Muscle of arm (tissue), 12 donors: ENCODE results near the gene ADGRD1. TPM values are rescaled to one million over a fixed set of nuclear protein-coding genes. Genes with fewer than 3 reads are reported as not detected.

Experiments
- DNase-seq: peaks from one replicate; pipeline ENCODE4 v3.0.0-alpha.2; 2013
- polyA plus RNA-seq, 12 donors: library from polyadenylated mRNA; unstranded; fragments of 120-200 nt; gene quantifications; one replicate each; pipeline ENCODE4 v1.2.1, GENCODE V29; 2013; ENCODE audit not compliant: insufficient read length in 12 of 12

ADGRD1 gene
- polyA plus RNA-seq, 12 donors = 5.5 to 37.3 (median 11.8) TPM; not detected in 1

DNA sequence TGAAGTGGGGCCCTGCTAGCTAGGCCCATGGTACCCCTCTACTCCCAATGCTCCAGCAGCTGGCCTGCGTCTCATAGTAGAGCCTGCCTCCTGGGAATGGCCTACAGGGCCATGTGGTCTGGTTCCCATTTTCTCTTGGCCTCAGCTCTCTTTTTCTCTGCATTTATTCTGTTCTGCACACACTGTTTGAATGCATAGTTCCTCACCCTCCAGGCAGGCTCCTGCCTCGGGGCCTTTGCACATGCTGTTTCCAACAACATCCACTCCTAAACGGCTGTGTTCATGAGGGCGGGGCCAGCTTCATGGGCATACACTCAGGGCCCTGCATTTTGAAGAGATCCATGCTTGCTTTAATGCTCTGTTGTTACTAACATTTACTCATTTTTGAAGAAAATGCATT, 204.0 kb downstream of the ADGRD1 start:
- DNase-seq = no peak

DNA sequence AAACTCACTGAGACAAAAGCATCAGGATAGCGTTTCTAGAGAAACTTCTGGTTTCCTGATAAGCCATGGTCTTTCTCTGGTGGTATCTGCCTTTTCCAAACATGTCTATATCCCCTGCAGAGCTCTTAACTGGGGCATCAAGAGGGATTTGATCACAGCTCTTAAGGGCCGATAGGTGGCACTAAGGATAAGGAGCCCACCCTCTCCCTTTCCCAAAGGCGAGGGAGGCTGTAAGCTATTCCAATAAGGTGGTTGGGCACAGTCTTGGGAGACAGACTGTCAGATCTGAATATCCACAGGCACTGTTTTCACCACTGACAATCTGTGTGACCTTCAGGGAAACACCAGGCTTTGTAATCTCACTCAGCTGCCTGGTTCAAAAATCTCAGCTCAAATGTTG, 206.0 kb downstream of the ADGRD1 start:
- DNase-seq = no peak

DNA sequence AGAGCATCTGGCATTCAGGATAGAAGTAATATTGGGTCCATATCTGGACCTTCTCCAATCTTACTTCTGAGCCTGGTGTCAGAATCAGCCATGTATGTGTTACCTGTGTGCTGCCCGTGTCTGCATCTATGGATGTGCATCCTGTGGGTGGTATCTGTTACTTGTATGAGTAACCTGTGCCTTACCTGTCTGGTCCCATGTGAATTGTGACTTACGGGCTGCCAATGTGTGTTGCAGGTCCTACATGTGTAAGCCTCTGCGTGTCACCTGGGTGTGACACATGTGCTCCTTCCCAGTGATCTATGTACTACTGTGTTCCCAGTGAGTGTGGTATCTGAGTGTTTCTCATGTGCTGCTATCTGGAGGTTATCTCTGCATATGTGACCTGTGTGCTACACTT, 208.4 kb downstream of the ADGRD1 start:
- DNase-seq = no peak

DNA sequence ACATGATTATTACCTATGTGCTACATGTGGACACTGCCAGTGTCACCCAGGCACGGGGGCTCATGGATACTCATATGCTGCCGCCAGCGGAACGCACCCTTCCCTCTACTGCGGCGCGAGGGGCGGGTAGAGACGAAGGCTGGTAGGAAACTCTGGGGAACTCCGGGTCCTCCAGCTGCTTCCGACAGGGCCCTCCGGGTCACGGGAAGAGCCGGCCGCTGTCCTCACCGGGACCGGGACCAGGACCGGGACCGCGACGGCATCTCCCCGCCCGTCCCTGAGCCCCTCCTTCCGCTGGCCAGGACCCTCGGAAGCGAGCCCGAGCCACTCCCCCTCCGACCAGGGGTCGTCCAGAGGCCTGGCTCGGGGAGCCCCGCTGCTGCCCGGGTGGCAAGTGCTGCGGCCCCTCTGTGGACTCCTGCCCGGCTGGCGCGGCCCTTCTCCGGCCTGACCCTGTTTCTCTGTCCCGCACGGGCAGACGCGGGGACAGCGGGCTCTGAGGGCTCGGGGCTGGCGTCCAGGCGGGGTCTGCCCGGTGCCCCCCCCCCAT, 209.6 kb downstream of the ADGRD1 start:
- DNase-seq = no peak

DNA sequence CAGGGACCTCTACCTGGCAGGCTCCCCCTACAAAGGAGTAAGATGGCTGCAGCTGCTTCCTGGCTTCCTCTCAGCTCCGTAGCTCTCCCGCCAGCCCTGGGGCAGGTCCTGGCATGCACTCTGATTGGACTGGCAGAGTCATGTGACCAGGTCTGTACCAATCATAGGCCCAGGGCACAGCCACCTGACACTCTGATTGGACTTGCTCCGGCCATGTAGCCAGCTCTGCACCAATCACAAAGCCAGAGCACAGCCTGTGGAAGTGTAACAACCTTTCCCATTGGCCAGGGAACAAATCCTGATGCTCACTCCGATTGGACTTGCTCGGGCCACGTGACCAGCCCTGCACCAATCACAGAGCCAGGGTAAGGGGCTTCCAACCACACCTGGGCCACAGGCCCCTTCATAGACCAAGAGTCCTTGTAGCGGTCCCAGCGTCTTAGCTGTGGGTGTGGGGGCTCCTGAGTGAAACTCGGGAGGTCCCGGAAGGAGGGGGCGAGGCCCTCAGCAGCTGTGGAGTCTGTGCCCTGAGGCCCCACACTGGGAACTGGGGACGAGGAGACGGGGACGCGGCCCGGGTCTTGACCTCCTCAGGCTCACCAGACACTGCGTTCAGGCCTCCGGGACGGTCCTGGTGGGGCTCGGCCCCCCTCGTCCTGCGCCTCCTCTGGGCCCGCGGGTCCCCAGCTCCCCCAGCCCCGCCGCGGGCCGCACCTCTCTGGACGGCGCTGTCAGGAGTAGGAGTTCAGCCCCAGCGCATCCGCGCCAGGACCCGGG, 210.6 kb downstream of the ADGRD1 start:
- DNase-seq = no peak

DNA sequence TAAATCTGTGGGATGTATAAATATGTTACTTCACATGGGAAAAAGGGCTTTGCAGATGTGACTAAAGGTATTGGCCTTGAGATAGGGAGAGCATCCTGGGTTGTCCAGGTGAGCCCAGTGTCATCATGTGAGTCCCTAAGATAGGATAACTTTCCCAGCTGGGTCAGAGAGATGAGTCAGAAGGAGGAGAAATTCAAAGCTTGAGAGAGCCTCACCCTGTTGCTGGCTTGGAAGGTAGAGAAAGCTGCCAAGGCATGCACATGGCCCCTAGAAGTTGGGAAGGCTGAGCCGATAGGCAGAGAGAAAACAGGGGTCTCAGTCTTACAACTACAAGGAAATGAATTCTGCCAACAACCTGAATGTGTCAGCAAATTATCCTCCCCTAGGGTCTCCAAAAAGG, 213.0 kb downstream of the ADGRD1 start:
- no peak for DNase-seq

- peak; percentile 15 for DNase-seq
Measured at GRCh38 chr12:131167334-131167733, 213.6 kb downstream of the ADGRD1 start.

DNA sequence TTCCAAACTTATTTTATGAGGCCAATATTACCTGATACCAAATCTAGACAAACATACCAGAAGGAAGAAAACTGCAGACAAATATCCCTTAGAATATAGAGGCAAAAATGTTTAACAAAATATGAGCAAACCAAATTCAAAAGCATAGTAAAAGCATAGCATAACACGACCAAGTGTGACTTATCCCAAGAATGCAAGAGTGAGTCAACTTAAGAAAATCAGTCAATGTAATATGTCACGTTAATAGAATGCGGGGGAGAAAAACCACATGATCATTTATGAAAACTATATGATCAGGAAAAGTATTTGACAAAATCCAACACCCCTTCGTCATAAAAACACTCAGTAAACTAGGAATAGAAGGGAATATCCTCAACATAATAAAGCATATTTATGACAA, 217.3 kb downstream of the ADGRD1 start:
- DNase-seq = no peak

- DNase-seq = no peak
Measured at GRCh38 chr12:131174901-131175300, 221.2 kb downstream of the ADGRD1 start.

DNA sequence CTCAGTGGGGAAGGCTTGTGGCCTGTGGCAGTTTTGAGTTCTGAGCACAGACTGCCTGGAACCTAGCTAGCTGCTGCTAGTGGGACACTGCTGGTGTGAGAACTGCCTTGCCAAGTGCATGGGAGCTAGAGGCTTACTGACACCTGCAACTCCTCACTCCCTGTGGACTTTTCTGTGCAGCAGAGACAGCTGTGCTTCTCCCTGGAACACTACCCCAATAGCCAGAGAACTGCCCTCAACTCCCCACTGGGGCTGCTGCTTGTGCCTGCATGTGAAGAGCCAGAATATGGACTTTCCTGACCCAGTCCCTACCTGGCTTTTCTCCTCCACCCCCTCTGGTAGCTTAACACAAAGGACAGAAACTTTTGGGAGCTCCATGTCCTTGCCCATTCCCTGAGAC, 222.6 kb downstream of the ADGRD1 start:
- no peak for DNase-seq

- no peak for DNase-seq
Measured at GRCh38 chr12:131176926-131177325, 223.2 kb downstream of the ADGRD1 start.

GRCh38 chr12:131177599-131177998, 223.9 kb downstream of the ADGRD1 start:
- DNase-seq = no peak

GRCh38 chr12:131187602-131188001, 233.9 kb downstream of the ADGRD1 start:
- DNase-seq = no peak

DNA sequence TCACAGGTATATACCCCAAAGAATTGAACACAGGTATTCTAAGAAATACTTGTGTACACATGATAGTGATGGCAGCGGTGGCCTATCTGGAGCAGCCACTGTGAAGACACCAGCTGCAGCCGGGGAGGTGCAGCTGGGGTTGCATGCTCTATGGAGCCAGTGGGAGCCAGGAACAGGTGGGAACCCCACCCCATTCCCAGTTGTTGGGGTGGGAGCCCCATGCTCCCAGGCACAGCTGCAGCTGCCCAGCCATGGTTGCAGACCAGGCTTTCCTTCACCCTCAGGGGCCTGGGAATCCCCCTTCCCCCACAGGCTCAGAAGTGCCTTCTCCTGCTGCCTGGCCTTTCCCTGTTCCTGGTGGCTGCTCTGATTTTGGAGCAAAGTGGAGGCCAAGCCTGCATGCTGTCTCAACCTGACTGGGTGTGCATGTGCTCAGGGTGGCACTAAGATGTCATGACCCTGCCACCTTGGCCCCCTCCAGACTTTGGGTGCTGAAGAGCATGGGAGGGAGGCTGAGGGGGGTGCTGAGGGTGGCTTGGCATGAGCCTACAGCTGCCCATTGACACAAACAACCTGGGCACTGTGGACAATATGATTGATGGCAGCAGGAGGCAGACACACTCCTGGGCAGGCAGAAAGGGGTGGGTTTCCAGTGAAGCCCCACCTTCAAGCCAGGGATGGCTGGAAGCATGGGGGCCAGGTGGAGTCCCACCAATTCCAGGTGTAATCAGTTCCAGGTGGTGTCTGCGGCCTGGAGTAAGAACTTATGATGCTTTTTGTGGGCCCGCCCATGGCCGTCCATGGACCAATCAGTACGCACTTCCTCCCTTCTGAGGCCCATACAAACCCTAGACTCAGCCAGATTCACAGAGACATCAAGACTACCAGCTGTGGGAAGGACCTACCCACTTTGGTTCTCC, 234.7 kb downstream of the ADGRD1 start:
- DNase-seq = no peak

GRCh38 chr12:131189781-131190180, 236.1 kb downstream of the ADGRD1 start:
- DNase-seq = no peak

GRCh38 chr12:131190965-131191364, 237.3 kb downstream of the ADGRD1 start:
- no peak for DNase-seq

Other genes with a start within 250 kb of the ADGRD1 start
- 1 to 10 TPM in 9 of 12 donors, under 1 TPM in 2, not detected in 1; 0.55 to 6.5 (median 1.6) TPM for gene RIMBP2, start 237.6 kb upstream of the ADGRD1 start, polyA plus RNA-seq
- 10 to 100 TPM in 10 of 12 donors, 1 to 10 TPM in 1, not detected in 1; 9.3 to 34.5 (median 21.5) TPM for gene STX2, start 114.7 kb upstream of the ADGRD1 start, polyA plus RNA-seq
- 100 to 1,000 TPM in 11 of 12 donors, not detected in 1; 202 to 513 (median 377) TPM for gene RAN, start 81.8 kb upstream of the ADGRD1 start, polyA plus RNA-seq